Measurements from ENCODE around the gene CARS1. TPM values are rescaled to one million over a fixed set of nuclear protein-coding genes. Genes with fewer than 3 reads are reported as not detected.

The CARS1 gene
- total and polyA plus RNA-seq, 9 of the 15 experiments (the other 6 are each of a cell fraction or from before 2014, with no cell fraction given) = 14.4 to 106 (median 73.6) TPM

GRCh38 chr11:2992234-2992996 is 64.8 kb downstream of the CARS1 start, which contains the start of gene NAP1L4 (continued):
- TF ChIP-seq ZBTB26 (CRISPR knock-in tag; IDR thresholded peaks at IDR 0.05) (no peak), MED1 (CRISPR knock-in tag; IDR thresholded peaks at IDR 0.05; ENCODE audit: borderline replicate concordance) (no peak; the same call in 1 of the 2 replicates), PHF21A (IDR thresholded peaks at IDR 0.05; ENCODE audit: borderline replicate concordance, low read depth) (peak; percentile 76), USF2 (CRISPR knock-in tag; IDR thresholded peaks at IDR 0.05) (no peak), POLR3A (IDR thresholded peaks at IDR 0.05; ENCODE audit: borderline replicate concordance, extremely low read depth, insufficient read depth, insufficient read length) (no peak), MIER1 (IDR thresholded peaks at IDR 0.05; ENCODE audit: low read depth) (no peak), CGGBP1 (CRISPR knock-in tag; IDR thresholded peaks at IDR 0.05) (peak; percentile 63; the same call in 1 of the 2 replicates), NR2F6 (CRISPR knock-in tag; IDR thresholded peaks at IDR 0.05) (no peak), ZNF263 (CRISPR knock-in tag; IDR thresholded peaks at IDR 0.05; ENCODE audit: borderline replicate concordance) (0 out of 2 replicates have a peak, but pooled peaks have one; percentile 15), MECOM (CRISPR knock-in tag; IDR thresholded peaks at IDR 0.05) (no peak), PCBP2 (IDR thresholded peaks at IDR 0.05; ENCODE audit: low read depth, low read length, poor library complexity, severe bottlenecking) (no peak), PRDM10 (IDR thresholded peaks at IDR 0.05; ENCODE audit: partially characterized antibody) (no peak), ZNF592 (IDR thresholded peaks at IDR 0.05) (no peak), EP400 (IDR thresholded peaks at IDR 0.05) (peak; percentile 92), PTTG1 (tag; IDR thresholded peaks at IDR 0.05; ENCODE audit: low read depth) (no peak), ZNF274 (IDR thresholded peaks at IDR 0.05; ENCODE audit: borderline replicate concordance, low read depth, low read length) (no peak)
